Measurements from ENCODE around the gene TMCO5A. TPM values are rescaled to one million over a fixed set of nuclear protein-coding genes. Genes with fewer than 3 reads are reported as not detected.

The TMCO5A gene
- total and polyA plus RNA-seq, 2 donors (not counting 3 experiments of a cell fraction or from before 2014, with no cell fraction given): not detected

GRCh38 chr15:37888356-37888755 lies 46.1 kb upstream of the TMCO5A start:
- H3K36me3 ChIP-seq (ENCODE audit: control insufficient read depth in 2 of 2, extremely low read depth in 1 of 2, insufficient read depth in 2 of 2, low read length in 2 of 2): no peaks in the 10 kb centered on the region
- H2AFZ ChIP-seq (ENCODE audit: low read depth, low read length): no peak overlapping the region
- no peak overlapping the region for H3K27ac ChIP-seq (ENCODE audit: insufficient read depth, low read depth, low read length)
- FAIRE-seq (no peak), DNase-seq (ENCODE audit: low read depth, low spot score) (no peak)
- no peak overlapping the region for H3K4me3 ChIP-seq (replicated peaks in 1 of 3; ENCODE audit: insufficient read depth in 1 of 3, low read depth in 1 of 3, low read length in 3 of 3)
- POLR2A ChIA-PET: no interaction called here
- H3K79me2 ChIP-seq (ENCODE audit: control insufficient read depth, insufficient read depth, low read length): no peaks in the 10 kb centered on the region
- CTCF ChIA-PET: interaction anchor here (1.4 kb wide), 1 partner anchor 9 kb away, joined by 3 read pairs; no protein-coding TSS in a partner anchor
- H3K4me2 ChIP-seq (ENCODE audit: insufficient read depth, low read length): no peak overlapping the region
- no peaks in the 10 kb centered on the region for H3K9me3 ChIP-seq (replicated peaks; ENCODE audit: control insufficient read depth, insufficient read depth, low read length)
- intact Hi-C loops (cut with micrococcal nuclease): loop anchor here (10.0 kb wide), 1 partner anchor 1234 kb away; no protein-coding TSS in a partner anchor
- no peaks in the 10 kb centered on the region for H3K9me1 ChIP-seq (replicated peaks; ENCODE audit: control insufficient read depth, extremely low read depth, insufficient read depth, low read length)
- dilution Hi-C loops (cut with MboI; ENCODE audit: extremely low pct_ligation_motif_present, low sequenced_read_pairs): no loop called here
- H3K27me3 ChIP-seq (ENCODE audit: control insufficient read depth in 2 of 2, insufficient read depth in 2 of 2, low read length in 2 of 2): peaks cover 5 to 37% of the 10 kb centered on the region in 2 experiments
- no TSS peak for BruUV-seq (replicated peaks)
- no peaks in the 10 kb centered on the region for H4K20me1 ChIP-seq (replicated peaks; ENCODE audit: control insufficient read depth, extremely low read depth, insufficient read depth, low read length)
- peaks cover 10% of the 10 kb centered on the region for H3K4me1 ChIP-seq (ENCODE audit: control insufficient read depth, extremely low read depth, insufficient read depth, low read length)
- no peak overlapping the region for H3K9ac ChIP-seq (replicated peaks; ENCODE audit: extremely low read depth, insufficient read depth, low read length)
- no peak for TF ChIP-seq GATA2 (IDR thresholded peaks at IDR 0.05; ENCODE audit: insufficient read depth, insufficient read length, low read depth, low read length)
- TF ChIP-seq POLR2AphosphoS5 (IDR thresholded peaks at IDR 0.05; ENCODE audit: insufficient read depth, low read depth, low read length): no peak
- TF ChIP-seq CTCF (IDR thresholded peaks at IDR 0.05; ENCODE audit: extremely low read depth in 1 of 2, insufficient read depth in 1 of 2, low read depth in 1 of 2, low read length in 2 of 2): no peak
- no peak for TF ChIP-seq MAX (IDR thresholded peaks at IDR 0.05; ENCODE audit: insufficient read depth, insufficient read length)
- TF ChIP-seq FOS (IDR thresholded peaks at IDR 0.05; ENCODE audit: borderline replicate concordance, insufficient read depth, low read length): no peak
- no peak for TF ChIP-seq EZH2 (IDR thresholded peaks at IDR 0.05; ENCODE audit: borderline replicate concordance, low read depth, low read length, severe bottlenecking)
- no peak for TF ChIP-seq POLR2A (IDR thresholded peaks at IDR 0.05; ENCODE audit: low read depth, low read length)
- TF ChIP-seq MYC (IDR thresholded peaks at IDR 0.05; ENCODE audit: low read depth, low read length): no peak
- no peak for TF ChIP-seq JUN (IDR thresholded peaks at IDR 0.05; ENCODE audit: borderline replicate concordance, insufficient read depth, insufficient read length, low read depth)

All from endothelial cell of umbilical vein (primary cell).